ENCODE results near the gene ARL5A.

DNA sequence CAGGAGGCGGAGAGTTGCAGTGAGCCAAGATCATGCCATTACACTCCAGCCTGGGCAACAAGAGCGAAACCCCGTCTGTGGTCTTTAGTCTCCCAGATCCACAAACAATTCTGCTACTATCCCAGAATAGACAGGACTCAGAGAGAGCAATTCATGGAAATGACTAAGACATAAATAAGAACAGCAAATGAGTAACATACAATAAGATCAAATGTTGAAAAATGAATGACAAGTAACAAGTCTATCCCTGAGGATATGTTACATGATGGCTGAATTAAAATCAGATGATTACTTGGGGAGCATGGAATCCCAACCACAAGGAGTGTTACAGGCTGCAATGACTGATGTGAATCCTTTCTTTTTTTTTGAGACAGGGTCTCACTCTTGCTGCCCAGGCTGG lies 10.3 kb downstream of the ARL5A start:
- no peak for TF ChIP-seq YY1 (IDR thresholded peaks at IDR 0.05; ENCODE audit: low read depth)
- TF ChIP-seq EP300 (IDR thresholded peaks at IDR 0.05; ENCODE audit: borderline replicate concordance), result no peak
- no peak for TF ChIP-seq TAF1 (IDR thresholded peaks at IDR 0.05; ENCODE audit: low read depth)
- TF ChIP-seq, protein P1, sequence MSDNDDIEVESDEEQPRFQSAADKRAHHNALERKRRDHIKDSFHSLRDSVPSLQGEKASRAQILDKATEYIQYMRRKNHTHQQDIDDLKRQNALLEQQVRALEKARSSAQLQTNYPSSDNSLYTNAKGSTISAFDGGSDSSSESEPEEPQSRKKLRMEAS (IDR thresholded peaks at IDR 0.05), result no peak
- no peak for TF ChIP-seq TEAD4 (IDR thresholded peaks at IDR 0.05)
